ENCODE results near the gene ARMCX5.

Gene ARMCX5

DNA sequence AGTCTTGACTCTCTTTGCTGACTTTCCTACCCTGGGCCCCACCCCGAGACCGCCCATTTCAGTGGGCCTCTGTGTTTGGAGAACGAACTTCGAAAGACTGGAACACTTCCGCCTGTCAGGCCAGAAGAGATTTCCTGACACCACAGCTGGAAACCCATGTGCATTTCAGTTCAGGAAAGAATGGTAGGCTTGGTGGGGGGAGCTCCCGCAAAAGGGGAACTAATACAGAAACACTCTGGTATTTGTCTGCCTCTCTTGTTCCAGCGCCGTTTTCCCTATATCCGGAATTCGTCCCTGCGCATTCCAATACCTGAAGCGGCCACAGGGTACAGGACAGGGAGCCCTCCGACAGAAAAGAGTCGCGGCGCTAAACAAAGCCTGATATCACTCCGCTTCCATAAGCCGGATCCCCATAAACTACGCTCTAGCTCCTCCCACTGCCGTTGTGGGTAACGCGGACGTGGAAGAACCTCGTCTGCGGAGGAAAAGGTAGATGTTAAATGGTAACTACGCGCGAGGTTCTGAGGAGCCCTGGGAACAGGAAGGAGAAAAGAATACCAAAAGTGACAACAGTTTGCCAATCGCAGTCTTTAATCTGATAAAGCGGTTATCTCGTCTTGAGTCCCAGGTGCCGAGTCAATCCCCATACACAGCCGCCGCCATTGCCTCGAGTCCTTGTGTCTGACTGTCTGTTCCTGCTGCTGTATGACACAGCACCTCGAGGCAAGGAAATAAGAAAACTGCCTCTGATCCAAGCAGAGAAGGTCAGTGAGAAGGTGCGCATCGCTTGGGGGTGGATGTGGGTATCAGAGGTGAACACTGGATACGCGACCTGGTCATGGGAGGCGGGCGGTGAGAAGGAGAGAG, at the start of gene ARMCX5:
Gene ARMCX5 (plus strand): TSS at position 432 of the 867 bp plus-strand sequence. CDS start 2,627 bp downstream, outside the sequence.
- H3K27me3 ChIP-seq (ENCODE audit: insufficient read depth, low read length) = no peaks in the 10 kb centered on the region
- H3K4me3 ChIP-seq (ENCODE audit: low read depth, low read length) = peak within 1 kb of the TSS; percentile 86
- no peaks in the 10 kb centered on the region for H3K4me1 ChIP-seq (ENCODE audit: control insufficient read depth, insufficient read depth, low read length, unreplicated experiment)
- peaks cover 20% of the 10 kb centered on the region for H3K79me2 ChIP-seq (ENCODE audit: control insufficient read depth, insufficient read depth, low read length, unreplicated experiment)
- no peaks in the 10 kb centered on the region for H3K36me3 ChIP-seq (ENCODE audit: insufficient read depth, low read length)
- H3K27ac ChIP-seq (ENCODE audit: low read depth, low read length) = peak within 1 kb of the TSS; percentile 40; the same call in 1 of the 2 replicates
- peak within 1 kb of the TSS; percentile 77 for H2AFZ ChIP-seq (ENCODE audit: low read length, unreplicated experiment)

DNA sequence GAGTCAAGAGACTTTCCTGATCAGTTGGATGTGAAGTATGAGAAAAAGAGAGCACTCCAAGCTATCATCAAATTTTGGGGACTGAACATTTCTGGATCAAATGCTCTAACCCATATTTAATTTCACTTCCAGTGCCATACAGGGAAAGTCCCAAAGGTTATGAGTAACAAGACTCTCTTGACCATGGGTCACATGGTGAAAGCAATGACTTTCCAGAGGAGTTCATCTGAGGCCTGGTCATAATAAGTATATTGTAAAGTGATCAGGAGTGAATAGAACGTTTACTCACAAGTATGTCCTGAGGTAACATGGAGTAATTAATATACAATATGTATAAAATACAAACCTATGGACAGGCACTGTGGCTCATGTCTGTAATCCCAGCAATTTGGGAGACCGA, 40.7 kb upstream of the ARMCX5 start:
- Histone ChIP-seq H3K79me2 (ENCODE audit: control insufficient read depth, insufficient read depth, low read length, unreplicated experiment) (no peaks in the 10 kb centered on the region), H3K4me1 (ENCODE audit: control insufficient read depth, insufficient read depth, low read length, unreplicated experiment) (no peaks in the 10 kb centered on the region)

DNA sequence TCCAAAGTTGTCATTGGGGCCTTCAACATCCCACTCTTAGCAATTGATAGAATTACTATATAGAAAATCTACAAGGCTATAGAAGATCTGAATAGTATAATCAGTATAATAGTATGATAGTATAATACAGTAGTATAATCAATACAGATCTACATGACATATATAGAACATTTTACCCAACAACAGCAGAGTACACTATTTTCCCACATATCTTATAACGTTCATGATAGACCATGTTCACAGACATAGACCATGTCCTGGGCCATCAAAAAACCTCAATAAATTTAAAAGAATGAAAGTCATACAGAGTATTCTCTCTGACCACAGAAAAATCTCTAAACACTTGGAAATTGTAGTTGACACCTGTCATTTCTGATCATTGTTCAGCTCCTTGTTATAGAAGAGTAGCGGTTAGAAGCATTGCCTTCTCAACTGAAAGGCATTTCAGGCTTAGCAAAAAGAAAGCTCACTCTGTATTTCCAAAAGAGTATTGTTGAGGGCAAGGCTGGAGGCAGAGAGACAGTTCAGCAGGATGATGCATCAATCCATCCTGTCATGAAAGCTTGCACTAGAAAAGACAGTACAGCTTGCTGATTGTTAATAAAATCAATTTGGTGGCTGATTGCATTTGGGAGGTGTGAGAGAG, 38.8 kb upstream of the ARMCX5 start:
- no peaks in the 10 kb centered on the region for H3K79me2 ChIP-seq (ENCODE audit: control insufficient read depth, insufficient read depth, low read length, unreplicated experiment)
- no peaks in the 10 kb centered on the region for H3K4me1 ChIP-seq (ENCODE audit: control insufficient read depth, insufficient read depth, low read length, unreplicated experiment)
- H2AFZ ChIP-seq (ENCODE audit: low read length, unreplicated experiment) = no peak overlapping the region
- no peak overlapping the region for H3K4me3 ChIP-seq (ENCODE audit: low read depth, low read length)
- H3K27ac ChIP-seq (ENCODE audit: low read depth, low read length) = no peak overlapping the region
- no peaks in the 10 kb centered on the region for H3K36me3 ChIP-seq (ENCODE audit: insufficient read depth, low read length)
- no peaks in the 10 kb centered on the region; the same call in 1 of the 2 replicates for H3K27me3 ChIP-seq (ENCODE audit: insufficient read depth, low read length)

More for the DNA sequence above, 40.7 kb upstream of the ARMCX5 start:
- H3K27me3 ChIP-seq (ENCODE audit: insufficient read depth, low read length) = no peaks in the 10 kb centered on the region; the same call in 1 of the 2 replicates
- no peak overlapping the region for H2AFZ ChIP-seq (ENCODE audit: low read length, unreplicated experiment)
- no peak overlapping the region for H3K4me3 ChIP-seq (ENCODE audit: low read depth, low read length)
- H3K36me3 ChIP-seq (ENCODE audit: insufficient read depth, low read length) = no peaks in the 10 kb centered on the region
- H3K27ac ChIP-seq (ENCODE audit: low read depth, low read length) = no peak overlapping the region

DNA sequence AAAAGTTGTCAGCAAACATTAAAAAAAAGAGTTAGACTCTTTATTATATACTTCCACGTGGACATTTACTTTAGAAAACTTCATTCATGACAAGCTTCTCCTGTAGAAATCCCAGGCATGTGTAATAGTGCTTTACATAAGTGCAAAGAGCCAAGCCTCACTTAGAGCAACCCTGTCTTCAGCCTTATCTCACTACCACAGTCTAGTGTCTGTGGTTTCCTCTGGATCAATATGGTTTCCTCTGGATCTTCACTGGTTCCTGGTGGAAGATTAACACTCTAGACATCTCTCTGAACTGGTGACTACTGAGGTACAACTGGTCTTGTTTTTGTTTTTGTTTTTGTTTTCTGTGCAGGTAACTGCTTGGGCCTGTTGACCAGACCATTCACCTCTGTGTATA, 18.4 kb upstream of the ARMCX5 start:
- Histone ChIP-seq H3K4me1 (ENCODE audit: control insufficient read depth, insufficient read depth, low read length, unreplicated experiment) (no peaks in the 10 kb centered on the region), H3K27ac (ENCODE audit: low read depth, low read length) (no peak overlapping the region), H3K79me2 (ENCODE audit: control insufficient read depth, insufficient read depth, low read length, unreplicated experiment) (no peaks in the 10 kb centered on the region), H3K36me3 (ENCODE audit: insufficient read depth, low read length) (no peaks in the 10 kb centered on the region), H3K27me3 (ENCODE audit: insufficient read depth, low read length) (no peaks in the 10 kb centered on the region), H2AFZ (ENCODE audit: low read length, unreplicated experiment) (no peak overlapping the region), H3K4me3 (ENCODE audit: low read depth, low read length) (no peak overlapping the region)

DNA sequence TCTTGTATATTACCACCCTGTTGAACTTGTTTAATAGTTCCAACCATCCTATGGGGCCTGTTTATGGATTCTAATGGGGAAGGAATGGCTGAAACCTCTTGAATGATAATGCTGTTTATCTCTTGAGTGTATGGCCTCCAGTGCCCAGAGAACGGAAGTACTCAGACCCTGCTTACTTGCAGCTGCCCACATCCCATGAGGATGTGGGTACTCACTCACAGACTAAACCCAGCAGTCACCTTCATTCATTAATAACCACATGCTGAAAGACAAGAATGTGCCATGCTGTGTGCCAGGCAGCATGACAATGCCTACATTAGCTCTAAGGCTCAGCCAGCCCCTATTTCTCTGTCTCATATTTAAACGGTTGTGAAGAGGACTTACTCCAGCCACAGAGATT, 5.9 kb upstream of the ARMCX5 start:
- no peaks in the 10 kb centered on the region for H3K36me3 ChIP-seq (ENCODE audit: insufficient read depth, low read length)

DNA sequence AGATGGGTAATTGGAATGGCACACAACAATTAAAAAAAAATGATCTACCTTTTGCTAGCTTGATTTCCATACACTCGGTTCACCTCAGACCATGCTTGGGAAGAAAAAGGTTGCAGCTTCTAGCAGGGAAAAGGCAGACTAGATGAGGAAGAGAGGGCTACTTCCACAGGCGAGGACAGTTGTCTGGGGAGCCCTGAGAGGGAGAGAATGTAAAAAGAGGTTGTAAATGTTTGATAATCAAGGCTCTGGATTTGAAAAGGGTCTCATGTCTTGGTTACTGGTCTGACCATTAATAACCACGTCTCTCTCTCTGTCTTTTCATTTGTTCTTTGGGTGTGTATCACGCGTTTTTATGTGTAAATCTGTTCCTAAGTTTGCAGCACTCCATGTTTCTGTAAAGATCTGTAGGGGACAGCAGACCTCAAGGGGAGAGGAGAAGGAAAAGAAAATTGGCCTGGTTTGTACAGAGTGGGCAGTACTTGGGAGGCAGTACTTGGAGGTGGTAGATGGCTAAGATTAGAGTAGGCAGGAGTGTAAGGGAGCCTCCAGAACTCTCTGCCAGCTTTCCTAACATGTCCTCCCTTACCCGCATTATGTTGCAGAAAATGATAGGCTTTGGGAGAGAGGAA, 750 bp downstream of the ARMCX5 start:
- H3K4me1 ChIP-seq (ENCODE audit: control insufficient read depth, insufficient read depth, low read length, unreplicated experiment) = no peaks in the 10 kb centered on the region
- peak overlapping the region; percentile 86 for H3K4me3 ChIP-seq (ENCODE audit: low read depth, low read length)
- H3K27me3 ChIP-seq (ENCODE audit: insufficient read depth, low read length) = no peaks in the 10 kb centered on the region
- peaks cover 20% of the 10 kb centered on the region for H3K79me2 ChIP-seq (ENCODE audit: control insufficient read depth, insufficient read depth, low read length, unreplicated experiment)
- peak overlapping the region; percentile 77 for H2AFZ ChIP-seq (ENCODE audit: low read length, unreplicated experiment)
- no peak overlapping the region for H3K27ac ChIP-seq (ENCODE audit: low read depth, low read length)
- H3K36me3 ChIP-seq (ENCODE audit: insufficient read depth, low read length) = no peaks in the 10 kb centered on the region

More for the DNA sequence above, 5.9 kb upstream of the ARMCX5 start:
- no peaks in the 10 kb centered on the region for H3K79me2 ChIP-seq (ENCODE audit: control insufficient read depth, insufficient read depth, low read length, unreplicated experiment)
- no peak overlapping the region for H3K27ac ChIP-seq (ENCODE audit: low read depth, low read length)
- H3K4me1 ChIP-seq (ENCODE audit: control insufficient read depth, insufficient read depth, low read length, unreplicated experiment) = no peaks in the 10 kb centered on the region
- H3K4me3 ChIP-seq (ENCODE audit: low read depth, low read length) = no peak overlapping the region
- peaks cover 10% of the 10 kb centered on the region for H3K27me3 ChIP-seq (ENCODE audit: insufficient read depth, low read length)
- H2AFZ ChIP-seq (ENCODE audit: low read length, unreplicated experiment) = no peak overlapping the region

DNA sequence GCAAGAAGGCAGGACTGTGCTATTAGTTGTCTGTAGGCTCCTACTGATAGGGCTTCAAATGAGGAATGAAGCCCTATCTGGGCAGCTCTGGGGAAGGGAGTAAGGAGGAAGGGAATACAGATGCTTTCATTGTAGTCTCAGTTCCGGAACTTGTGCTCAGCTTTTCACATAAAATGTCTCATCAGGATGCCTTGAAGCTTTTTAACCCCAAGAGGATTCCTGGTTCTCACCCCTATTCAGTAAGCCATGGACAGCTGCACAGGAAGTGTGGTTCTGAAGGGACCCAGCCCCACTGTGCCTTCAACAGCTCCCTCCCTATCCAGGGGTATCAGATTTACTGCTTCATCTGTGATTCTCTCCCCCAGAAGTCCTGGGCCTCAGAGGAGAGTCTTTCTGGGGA, 5.0 kb downstream of the ARMCX5 start:
- H3K27ac ChIP-seq (ENCODE audit: low read depth, low read length) = no peak overlapping the region
- no peak overlapping the region for H3K4me3 ChIP-seq (ENCODE audit: low read depth, low read length)
- no peak overlapping the region for H2AFZ ChIP-seq (ENCODE audit: low read length, unreplicated experiment)
- H3K4me1 ChIP-seq (ENCODE audit: control insufficient read depth, insufficient read depth, low read length, unreplicated experiment) = no peaks in the 10 kb centered on the region
- no peaks in the 10 kb centered on the region for H3K27me3 ChIP-seq (ENCODE audit: insufficient read depth, low read length)
- H3K79me2 ChIP-seq (ENCODE audit: control insufficient read depth, insufficient read depth, low read length, unreplicated experiment) = peaks cover 20% of the 10 kb centered on the region
- H3K36me3 ChIP-seq (ENCODE audit: insufficient read depth, low read length) = no peaks in the 10 kb centered on the region

DNA sequence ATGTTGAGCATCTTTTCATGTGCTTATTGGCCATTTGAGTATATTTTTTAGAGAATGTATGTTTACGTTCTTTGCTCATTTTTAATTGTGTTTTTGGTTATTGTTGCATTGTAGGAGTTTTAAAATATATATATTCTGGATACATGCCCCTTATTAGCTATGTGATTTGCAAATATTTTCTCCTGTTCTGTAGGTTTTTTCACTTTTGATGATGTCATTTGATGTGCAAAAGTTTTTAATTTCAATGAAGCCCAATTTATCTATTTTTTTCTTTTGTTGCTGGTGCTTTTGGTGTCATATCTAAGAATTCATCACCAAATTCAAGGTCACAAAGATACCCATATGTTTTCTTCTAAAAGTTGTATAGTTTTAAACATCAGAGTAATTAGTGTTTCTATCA, 6.8 kb downstream of the ARMCX5 start:
- no peak overlapping the region for H2AFZ ChIP-seq (ENCODE audit: low read length, unreplicated experiment)
- H3K27me3 ChIP-seq (ENCODE audit: insufficient read depth, low read length) = no peaks in the 10 kb centered on the region
- H3K79me2 ChIP-seq (ENCODE audit: control insufficient read depth, insufficient read depth, low read length, unreplicated experiment) = peaks cover 9% of the 10 kb centered on the region
- H3K4me1 ChIP-seq (ENCODE audit: control insufficient read depth, insufficient read depth, low read length, unreplicated experiment) = no peaks in the 10 kb centered on the region
- no peaks in the 10 kb centered on the region for H3K36me3 ChIP-seq (ENCODE audit: insufficient read depth, low read length)
- no peak overlapping the region for H3K4me3 ChIP-seq (ENCODE audit: low read depth, low read length)
- H3K27ac ChIP-seq (ENCODE audit: low read depth, low read length) = no peak overlapping the region

DNA sequence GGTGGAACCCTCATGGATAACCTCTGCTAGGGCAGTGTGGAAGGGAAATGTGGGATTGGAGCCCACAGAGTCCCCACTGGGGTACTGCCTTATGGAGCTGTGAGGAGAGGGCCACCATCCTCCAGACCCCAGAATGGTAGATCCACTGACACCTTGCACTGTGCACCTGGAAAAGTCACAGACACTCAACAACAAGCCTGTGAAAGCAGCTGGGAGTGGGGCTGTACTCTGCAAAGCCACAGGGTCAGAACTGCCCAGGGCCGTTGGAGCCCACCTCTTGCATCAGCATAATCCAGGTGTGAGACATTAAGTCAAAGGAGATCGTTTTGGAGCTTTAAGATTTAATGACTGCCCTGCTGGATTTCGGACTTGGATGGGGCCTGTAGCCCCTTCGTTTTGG, 11.6 kb downstream of the ARMCX5 start:
- no peak overlapping the region for H2AFZ ChIP-seq (ENCODE audit: low read length, unreplicated experiment)
- no peak overlapping the region for H3K4me3 ChIP-seq (ENCODE audit: low read depth, low read length)
- no peaks in the 10 kb centered on the region; the same call in 1 of the 2 replicates for H3K36me3 ChIP-seq (ENCODE audit: insufficient read depth, low read length)
- H3K27ac ChIP-seq (ENCODE audit: low read depth, low read length) = no peak overlapping the region
- H3K27me3 ChIP-seq (ENCODE audit: insufficient read depth, low read length) = no peaks in the 10 kb centered on the region
- H3K4me1 ChIP-seq (ENCODE audit: control insufficient read depth, insufficient read depth, low read length, unreplicated experiment) = no peaks in the 10 kb centered on the region
- H3K79me2 ChIP-seq (ENCODE audit: control insufficient read depth, insufficient read depth, low read length, unreplicated experiment) = peaks cover 3% of the 10 kb centered on the region

DNA sequence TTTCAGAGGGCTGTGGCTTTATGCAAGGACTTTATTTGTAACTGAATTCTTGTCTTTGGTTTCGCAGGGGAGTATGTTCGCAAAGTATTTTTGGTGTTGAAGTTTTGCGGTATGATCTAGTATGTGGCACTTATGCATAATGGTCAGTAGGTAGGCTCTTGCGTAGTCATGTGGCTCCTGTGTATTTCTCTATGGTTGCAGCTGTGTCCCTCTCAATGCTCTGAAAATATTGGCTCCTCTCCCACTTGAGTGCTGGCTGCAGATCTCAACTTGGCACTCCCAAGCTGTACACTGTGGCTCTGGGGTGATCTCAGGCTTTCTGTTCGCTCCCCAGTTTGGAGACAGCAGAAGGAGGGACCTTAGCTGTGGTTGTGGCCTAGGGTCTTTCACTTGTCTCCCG, 24.8 kb downstream of the ARMCX5 start:
- Histone ChIP-seq H3K36me3 (ENCODE audit: insufficient read depth, low read length) (no peaks in the 10 kb centered on the region), H3K4me1 (ENCODE audit: control insufficient read depth, insufficient read depth, low read length, unreplicated experiment) (no peaks in the 10 kb centered on the region), H2AFZ (ENCODE audit: low read length, unreplicated experiment) (no peak overlapping the region), H3K4me3 (ENCODE audit: low read depth, low read length) (no peak overlapping the region), H3K27ac (ENCODE audit: low read depth, low read length) (no peak overlapping the region), H3K27me3 (ENCODE audit: insufficient read depth, low read length) (no peaks in the 10 kb centered on the region), H3K79me2 (ENCODE audit: control insufficient read depth, insufficient read depth, low read length, unreplicated experiment) (no peaks in the 10 kb centered on the region)
